HG03280 (cell line): ENCODE results near the gene ATOH8.
A peak's percentile ranks its signal among the peaks of the same experiment; 100 is the strongest.
"Not testable (repeated sequence)": the region's sequence is repeated elsewhere in the genome, so short reads cannot be mapped to it uniquely, and the experiment has no call there.

Experiments used
- ATAC-seq: cut with Tn5 transposase; IDR thresholded peaks from one replicate; pipeline ENCODE4 v1.9.1; 2021; ENCODE audit warnings: mild to moderate bottlenecking, moderate library complexity; ENCODE audit not compliant: unreplicated experiment

Gene ATOH8

GRCh38 chr2:85813982-85814801 lies 60.4 kb downstream of the ATOH8 start:
- ATAC-seq, result peak; percentile 78

GRCh38 chr2:85814802-85815550 lies 61.2 kb downstream of the ATOH8 start:
- no peak for ATAC-seq

DNA sequence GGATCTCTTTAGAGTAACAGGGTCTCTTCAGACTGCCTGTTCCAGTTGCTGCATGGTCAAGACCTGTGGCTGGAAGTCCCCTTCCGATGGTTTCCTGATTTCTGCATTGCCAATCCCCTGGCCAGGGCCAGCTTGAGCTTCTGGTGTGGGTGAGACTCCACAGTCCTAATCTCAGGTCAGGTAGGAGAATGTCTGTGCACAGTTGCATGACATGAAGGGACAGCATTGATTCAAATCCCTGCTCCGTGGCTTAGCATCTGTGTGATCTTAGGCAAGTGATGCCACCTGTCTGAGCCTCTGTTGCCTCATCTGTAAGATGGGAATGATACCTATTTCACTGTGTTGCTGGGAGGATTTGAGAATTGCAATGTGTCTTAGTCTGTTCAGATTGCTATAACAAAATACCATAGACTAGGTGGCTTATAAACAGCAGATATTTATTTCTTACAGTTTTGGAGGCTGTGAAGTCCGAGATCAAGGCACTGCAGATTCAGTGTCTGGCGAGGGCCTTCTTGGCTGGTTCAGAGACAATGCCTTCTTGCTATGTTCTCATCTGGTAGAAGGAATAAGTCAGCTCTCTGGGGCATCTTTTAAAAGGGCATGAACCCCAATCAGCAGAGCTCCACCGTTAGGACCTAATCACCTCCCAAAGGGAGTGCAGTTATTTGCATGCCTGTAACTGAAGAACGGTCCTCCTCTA lies 66.2 kb downstream of the ATOH8 start:
- no peak for ATAC-seq

GRCh38 chr2:85822766-85823165 lies 69.0 kb downstream of the ATOH8 start:
- no peak for ATAC-seq

- no peak for ATAC-seq
Measured at GRCh38 chr2:85823951-85824350, 70.2 kb downstream of the ATOH8 start.

GRCh38 chr2:85826990-85827878 lies 73.4 kb downstream of the ATOH8 start:
- peak; percentile 88 for ATAC-seq

DNA sequence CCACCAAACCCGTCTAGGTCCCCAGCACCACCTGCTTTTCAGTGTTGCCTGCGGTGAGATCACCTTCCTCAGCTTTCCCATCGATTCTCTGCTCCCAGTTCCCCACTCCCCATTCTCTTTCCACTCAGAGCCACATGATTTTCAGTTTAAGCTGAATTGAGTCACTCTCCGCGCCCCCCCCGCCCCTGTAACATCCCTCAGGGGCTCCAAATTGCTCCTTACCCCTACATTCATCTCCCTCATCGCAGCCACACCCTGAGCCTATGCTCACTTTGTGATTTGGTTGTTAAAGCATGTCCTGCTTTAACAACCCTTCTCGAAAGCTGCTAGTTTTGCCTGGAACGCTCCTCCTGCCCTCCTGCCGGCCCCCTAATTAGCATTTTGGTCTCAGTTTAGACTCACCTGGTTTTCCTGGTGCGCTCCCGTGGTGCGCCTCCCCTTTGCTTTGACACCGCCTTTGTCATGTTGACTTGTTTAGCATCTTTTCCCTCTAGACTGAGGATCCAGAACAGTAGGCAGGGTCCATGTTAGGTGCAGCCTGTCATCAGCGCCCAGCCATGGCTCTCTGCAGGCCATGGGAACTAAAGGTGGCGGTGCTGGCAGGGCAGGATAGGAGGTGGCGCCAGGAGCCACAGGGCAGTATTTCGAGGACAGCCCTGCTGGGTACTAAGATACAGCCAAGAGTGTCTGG lies 74.2 kb downstream of the ATOH8 start:
- ATAC-seq, result no peak

DNA sequence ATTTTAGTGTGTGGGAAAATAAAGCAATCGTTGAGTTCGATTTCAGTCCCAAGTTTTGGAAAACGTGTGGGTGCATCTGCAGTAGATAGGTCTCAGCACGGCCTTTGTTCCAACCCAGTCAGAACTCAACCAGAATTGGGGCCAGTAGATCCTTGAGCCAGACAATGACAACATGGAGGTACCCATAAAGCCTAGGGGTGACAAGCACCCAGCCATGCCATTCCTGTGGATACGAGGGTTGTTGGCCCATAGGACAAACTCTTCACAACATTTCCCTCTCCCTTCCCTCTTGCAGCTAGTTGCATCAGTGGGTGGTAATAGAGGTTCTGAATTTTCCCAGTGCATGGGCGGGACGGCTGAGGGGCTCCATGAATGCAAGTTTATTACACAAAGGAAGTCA lies 74.9 kb downstream of the ATOH8 start:
- no peak for ATAC-seq

DNA sequence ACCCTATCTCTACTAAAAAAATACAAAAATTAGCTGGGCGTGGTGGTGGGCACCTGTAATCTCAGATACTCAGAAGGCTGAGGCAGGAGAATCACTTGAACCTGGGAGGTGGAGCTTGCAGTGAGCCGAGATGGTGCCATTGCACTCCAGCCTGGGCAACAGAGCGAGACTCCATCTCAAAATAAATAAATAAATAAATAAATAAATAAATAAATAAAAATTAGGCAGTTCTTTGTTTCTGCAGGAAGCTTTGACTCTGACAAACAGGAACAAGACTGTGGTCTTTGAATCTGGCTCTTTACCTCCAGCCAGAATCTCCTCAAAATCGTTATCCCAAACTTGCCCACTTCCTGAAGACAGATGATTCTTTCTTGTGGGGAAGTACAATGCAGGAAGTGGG lies 75.6 kb downstream of the ATOH8 start:
- ATAC-seq, result not testable (repeated sequence)

DNA sequence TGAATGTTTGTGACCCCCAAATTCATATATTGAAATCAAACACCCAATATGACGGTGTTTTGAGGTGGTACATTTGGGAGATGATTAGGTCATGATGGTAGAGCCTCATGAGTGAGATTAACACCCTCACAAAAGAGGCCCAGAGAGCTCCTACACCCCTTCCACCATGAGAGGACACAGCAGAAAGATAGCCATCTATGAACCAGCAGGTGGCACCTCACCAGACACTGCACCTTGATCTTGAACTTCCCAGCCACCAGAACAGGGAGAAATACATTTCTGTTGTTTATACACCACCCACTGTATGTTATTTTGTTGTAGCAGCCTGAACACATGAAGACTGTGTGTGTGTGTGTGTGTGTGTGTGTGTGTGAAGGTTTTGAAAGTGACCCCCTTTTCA lies 76.9 kb downstream of the ATOH8 start:
- ATAC-seq, result no peak

DNA sequence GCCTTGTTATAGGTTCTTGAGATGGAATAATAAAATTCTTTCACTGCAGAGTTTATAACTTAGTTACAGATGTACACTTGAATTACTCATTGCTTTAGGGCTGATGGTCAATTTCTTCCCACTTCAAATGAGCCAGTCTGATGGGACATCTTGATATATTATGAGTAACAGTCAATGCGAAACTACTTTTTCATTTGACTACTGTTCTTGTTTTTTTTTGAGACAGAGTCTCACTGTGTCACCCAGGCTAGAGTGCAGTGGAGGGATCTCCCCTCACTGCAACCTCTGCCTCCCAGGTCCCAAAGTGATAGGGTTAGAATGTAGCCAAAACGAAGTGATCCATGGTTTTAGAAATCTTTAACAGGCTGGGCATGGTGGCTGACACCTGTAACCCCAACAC lies 77.9 kb downstream of the ATOH8 start:
- ATAC-seq, result no peak

DNA sequence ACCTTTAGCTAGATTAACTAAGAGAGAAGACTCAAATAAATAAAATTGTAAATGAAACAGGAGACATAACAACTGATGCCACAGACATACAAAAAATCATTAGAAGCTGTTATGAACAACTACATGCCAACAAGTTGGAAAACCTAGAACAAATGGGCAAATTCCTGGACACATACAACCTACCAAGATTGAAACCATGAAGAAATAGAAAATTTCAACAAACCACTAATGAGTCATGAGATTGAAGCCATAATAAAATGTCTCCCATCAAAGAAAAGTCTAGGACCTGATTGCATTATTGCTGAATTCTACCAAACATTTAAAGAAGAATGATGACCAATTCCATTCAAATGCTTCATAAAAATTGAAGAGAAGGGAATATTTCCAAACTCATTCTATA lies 80.7 kb downstream of the ATOH8 start:
- no peak for ATAC-seq
